ENCODE data around the gene MYH13.

MYH13 gene

DNA sequence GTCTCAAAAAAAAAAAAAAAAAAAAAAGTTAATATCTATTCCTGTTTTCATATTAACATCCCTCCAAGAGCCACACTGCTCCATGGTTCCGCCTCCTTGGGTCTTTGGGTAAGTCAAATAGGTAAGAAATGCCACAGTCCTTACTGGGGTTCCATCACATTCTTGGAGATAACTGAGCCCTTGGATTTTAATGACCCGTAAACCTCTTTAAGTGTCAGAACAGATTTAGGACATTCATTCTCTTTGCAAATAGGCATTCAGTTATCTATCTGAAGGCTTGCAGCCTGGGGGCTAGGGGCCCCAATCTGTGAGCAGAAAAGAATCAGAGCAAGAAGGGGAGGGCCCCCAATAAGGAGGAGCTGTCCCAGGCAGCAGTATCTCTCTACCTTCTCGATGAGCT lies 28.0 kb downstream of the MYH13 start:
- no peak for DNase-seq (ENCODE audit: low read depth in 3 of 3)

GRCh38 chr17:10339051-10339450 lies 33.8 kb downstream of the MYH13 start:
- DNase-seq (ENCODE audit: low read depth in 3 of 3): no peak

- DNase-seq (ENCODE audit: low read depth in 3 of 3): no peak
These were observed 34.8 kb downstream of the MYH13 start for GRCh38 chr17:10337976-10338375.

DNA sequence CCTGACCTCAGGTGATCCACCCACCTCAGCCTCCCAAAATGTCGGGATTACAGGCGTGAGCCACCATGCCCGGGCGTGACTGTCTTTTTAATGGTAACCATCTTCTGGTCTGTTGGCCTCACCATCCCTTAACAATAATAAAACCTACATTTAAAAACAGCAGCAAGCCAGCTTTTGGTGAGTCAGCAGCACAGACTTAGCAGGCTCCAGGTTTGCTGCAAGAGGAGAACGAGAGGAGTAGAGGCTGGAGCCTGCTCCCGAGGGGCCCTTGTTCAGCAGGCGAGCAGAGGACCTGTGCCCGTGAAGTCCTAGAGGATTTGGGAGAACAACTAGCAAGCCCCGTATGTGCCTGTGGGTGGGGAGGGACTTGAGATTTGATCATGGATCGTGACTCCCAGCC lies 35.7 kb downstream of the MYH13 start:
- no peak for DNase-seq (ENCODE audit: low read depth in 3 of 3)

DNA sequence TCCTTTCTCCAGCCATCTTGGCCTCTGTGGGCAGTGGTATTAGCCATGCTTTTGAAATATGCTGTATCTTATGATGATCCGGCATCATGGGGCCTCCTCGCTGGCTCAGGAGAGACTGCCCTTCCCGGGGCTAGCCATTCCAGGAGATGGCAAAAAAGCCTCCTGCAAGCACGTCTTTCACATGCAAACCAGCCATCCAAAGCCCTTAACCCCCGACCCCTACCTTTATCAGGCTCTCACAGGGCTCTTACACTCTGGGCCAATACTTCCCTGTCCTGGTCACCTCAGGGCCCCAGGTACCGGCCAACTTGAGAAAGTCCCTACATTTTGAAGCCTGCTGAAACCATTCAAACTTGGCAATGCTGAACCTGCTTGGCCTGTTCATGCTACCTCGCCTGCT lies 36.4 kb downstream of the MYH13 start:
- no peak for DNase-seq (ENCODE audit: low read depth in 3 of 3)

GRCh38 chr17:10332515-10332914 lies 40.3 kb downstream of the MYH13 start:
- DNase-seq (ENCODE audit: low read depth in 3 of 3): no peak

DNA sequence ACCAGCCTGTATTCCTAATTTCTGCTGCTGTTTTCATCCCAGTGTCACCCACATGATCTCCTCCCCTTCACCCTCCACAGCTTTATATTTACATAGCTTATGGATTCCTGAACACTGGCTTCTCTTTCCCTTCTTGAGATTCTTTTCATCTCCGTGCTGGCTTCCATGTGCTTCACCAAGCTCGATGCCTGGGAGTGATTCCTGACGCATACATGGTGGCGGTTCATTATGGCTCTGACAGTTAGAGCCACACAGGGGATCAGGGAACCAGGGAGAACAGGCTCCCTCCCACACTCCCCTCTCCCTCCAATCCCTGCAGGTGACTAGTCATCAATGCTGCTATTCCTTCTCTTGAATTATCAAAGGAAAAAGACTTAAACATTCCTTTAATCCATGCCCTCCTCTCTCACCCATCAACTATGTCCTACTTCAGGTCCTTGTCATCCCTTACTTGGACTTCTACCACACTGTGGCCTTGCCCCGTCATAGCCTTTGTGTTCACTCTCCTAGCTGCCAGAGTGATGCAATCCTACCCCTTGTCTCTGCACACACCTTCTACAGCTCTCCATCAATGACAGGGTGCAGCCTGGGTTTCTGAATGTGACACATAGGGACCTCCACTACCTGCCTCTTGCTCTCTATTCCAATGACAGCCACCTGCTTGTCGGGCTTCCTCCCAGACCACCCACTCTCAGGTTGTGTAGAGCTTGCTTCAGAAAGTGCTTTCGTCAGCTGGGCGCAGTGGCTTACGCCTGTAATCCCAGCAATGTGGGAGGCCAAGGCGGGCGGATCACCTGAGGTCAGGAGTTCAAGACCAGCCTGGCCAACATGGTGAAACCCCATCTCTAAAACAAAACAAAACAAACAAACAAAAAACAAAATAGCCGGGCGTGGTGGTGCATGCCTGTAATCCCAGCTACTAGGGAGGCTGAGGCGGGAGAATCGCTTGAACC lies 43.6 kb downstream of the MYH13 start:
- DNase-seq (ENCODE audit: low read depth in 3 of 3): no peak

- no peak for DNase-seq (ENCODE audit: low read depth in 3 of 3)
These were observed 44.6 kb downstream of the MYH13 start for GRCh38 chr17:10328206-10328605.

GRCh38 chr17:10327640-10328039 lies 45.2 kb downstream of the MYH13 start:
- DNase-seq (ENCODE audit: low read depth in 3 of 3): peak; percentile 53 to 62 (median 56)

- DNase-seq (ENCODE audit: low read depth in 3 of 3): no peak
These were observed 47.6 kb downstream of the MYH13 start for GRCh38 chr17:10325031-10325695.

GRCh38 chr17:10323812-10324610 lies 48.8 kb downstream of the MYH13 start:
- no peak for DNase-seq (ENCODE audit: low read depth in 3 of 3)

DNA sequence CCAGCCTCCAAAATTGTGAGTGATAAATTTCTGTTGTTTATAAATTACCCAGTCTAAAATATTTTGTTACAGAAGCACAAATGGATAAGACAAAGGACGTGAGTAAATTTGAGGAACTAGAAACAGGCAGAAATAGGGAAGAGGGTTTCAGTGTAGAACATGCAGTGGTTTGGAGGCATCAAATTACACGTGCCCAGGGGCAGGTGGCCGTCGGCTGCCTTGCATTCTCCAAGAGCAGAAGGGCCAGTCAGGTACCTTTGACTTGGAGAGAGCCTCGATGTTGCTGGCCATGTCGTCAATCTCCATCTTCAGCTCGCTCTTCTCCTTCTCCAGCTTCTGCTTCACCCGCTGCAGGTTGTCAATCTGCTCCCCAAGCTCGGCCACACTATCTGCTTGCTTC lies 54.3 kb downstream of the MYH13 start:
- DNase-seq (ENCODE audit: low read depth in 3 of 3): no peak

- DNase-seq (ENCODE audit: low read depth in 3 of 3): no peak
These were observed 55.3 kb downstream of the MYH13 start for GRCh38 chr17:10317543-10317834.

GRCh38 chr17:10316801-10317542 lies 55.8 kb downstream of the MYH13 start:
- DNase-seq (ENCODE audit: low read depth in 3 of 3): peak in 1 of 3 donors; percentile 24

- DNase-seq (ENCODE audit: low read depth in 3 of 3): no peak
These were observed 58.5 kb downstream of the MYH13 start for GRCh38 chr17:10314329-10314728.

- DNase-seq (ENCODE audit: low read depth in 3 of 3): no peak
These were observed 59.7 kb downstream of the MYH13 start for GRCh38 chr17:10313037-10313672.

DNA sequence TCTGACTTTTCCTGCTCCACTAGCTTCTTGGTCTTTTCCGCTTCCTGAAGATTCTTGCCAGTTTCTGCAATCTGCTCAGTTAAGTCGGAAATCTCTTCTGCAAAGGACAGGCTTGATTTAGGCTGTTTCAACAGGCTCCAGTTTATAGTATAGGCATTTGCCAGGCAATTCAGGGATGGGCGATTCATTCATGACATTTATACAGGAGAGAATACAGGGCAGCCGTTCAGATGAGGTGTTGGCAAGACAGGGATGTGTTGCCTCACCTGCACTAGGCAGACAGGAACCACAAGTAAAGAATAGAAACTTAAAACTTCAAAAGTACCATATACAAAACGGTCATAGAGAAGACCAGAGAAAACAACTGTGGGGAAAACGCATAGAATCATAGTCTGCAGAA lies 61.7 kb downstream of the MYH13 start:
- no peak for DNase-seq (ENCODE audit: low read depth in 3 of 3)

- DNase-seq (ENCODE audit: low read depth in 3 of 3): no peak
These were observed 63.5 kb downstream of the MYH13 start for GRCh38 chr17:10309003-10309974.

DNA sequence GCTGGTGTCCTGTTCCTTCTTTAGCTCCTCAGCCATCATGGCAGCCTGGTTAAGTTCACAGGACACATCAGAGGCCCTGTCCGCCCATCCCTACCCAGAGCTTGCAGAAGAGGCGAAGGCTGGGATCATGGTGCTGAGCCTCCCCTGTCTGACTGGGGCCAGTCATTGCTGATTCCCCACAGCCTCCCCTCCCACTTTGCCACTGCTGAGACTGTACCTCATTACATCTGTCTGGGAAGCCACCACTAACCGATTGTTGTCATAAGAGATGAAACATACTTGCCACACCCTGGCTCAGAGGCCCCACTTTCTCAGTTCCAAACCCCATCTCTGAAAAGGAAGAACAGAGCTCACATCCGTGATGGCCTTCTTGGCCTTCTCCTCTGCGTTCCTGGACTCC lies 66.2 kb downstream of the MYH13 start:
- no peak for DNase-seq (ENCODE audit: low read depth in 3 of 3)

DNA sequence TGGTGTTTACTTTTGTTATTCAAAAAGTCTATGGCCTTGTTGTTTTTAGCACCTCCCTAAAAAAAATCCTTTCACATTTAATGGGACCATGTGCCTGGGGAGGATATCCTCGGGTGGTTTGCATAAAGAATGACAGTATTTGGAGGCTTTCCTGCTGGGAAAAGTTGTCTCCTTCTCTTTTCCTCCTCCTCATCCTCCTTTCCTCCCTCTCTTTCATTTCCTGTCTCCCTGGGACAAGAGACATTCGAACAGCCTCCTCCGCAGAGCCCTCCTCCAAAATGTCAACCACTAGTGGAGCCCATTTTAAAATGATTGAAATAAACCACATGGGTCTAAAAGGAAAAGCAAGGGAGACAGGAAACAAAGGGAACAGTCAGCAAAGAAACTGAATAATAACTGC lies 67.4 kb downstream of the MYH13 start:
- DNase-seq (ENCODE audit: low read depth in 3 of 3): no peak
